Myocyte (in vitro differentiated cells): ENCODE data around the gene MEGF11. TPM values are rescaled to one million over a fixed set of nuclear protein-coding genes. Genes with fewer than 3 reads are reported as not detected.

Experiments used
- DNase-seq: peaks from one replicate; pipeline ENCODE4 v3.0.0-alpha.2; 2012; ENCODE audit warnings: low read depth
- total RNA-seq: library from RNA; depleted of rRNA; stranded (reverse); fragments of >200 nt; gene quantifications from 2 replicates; pipeline ENCODE4 v1.2.3, GENCODE V29; 2014

The MEGF11 gene
- total RNA-seq, 1 donor from 2014 or later: not detected

DNA sequence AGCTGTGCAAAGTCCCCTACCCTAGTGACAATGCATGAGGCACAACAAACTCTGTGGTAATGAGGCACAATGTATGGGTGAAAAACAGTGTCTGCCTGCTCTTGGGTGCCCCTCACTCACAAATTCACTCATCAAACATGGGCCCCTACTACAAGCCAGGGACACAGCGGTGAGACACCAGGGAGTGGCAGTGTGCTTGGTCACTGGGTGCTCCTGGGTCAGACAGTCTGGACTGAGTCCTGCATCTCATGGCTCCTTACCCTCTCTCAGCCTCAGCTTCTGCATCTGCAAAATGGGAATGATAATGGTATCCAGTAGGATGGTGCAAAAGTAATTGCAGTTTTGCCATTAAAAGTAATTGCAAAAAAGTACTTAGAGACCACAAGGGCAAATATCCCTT, 184.7 kb downstream of the MEGF11 start:
- DNase-seq: no peak

- DNase-seq: no peak
Measured at GRCh38 chr15:66067687-66068086, 185.9 kb downstream of the MEGF11 start.

DNA sequence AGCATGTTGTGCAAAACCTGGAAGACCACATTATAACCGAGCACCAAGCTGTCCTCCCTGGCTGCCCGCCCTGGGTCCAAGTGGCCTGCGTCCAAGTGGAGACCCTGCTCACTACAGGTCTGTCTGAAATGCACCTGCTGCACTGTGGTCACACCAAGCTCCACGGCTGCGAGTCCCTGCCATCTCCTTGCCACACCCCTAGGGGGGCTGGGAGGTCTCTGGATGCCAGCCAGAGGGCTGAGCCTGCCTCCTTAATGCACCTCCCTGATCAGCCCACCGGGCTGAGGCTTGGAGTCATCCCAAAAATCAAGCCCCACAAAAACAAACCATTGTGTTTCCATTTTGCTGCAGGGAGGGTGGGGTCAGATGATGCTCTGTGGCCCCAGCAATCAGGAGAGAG, 187.1 kb downstream of the MEGF11 start:
- no peak for DNase-seq

- no peak for DNase-seq
Measured at GRCh38 chr15:66066005-66066404, 187.5 kb downstream of the MEGF11 start.

DNA sequence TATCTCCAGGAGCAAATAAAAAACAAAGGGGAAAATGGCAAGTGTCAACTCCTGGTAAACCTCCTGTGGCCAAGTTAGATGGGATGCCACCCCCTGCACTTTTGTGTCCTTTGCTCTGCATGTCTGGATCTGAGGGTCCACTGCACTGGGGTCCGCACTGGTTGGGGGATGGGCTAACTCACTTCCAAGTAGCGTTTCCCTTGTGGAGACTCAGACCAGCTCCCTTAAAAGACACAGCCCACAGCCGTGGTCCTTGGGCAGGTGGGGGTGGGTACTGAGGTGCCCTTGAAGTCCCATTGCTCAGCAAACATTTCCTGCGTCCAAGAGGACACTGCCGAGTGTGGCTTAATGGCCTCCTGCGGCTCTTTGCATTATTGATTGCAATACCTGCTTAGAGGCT, 188.2 kb downstream of the MEGF11 start:
- no peak for DNase-seq

- DNase-seq: no peak
Measured at GRCh38 chr15:66063147-66063546, 190.4 kb downstream of the MEGF11 start.

GRCh38 chr15:66057089-66057488, 196.5 kb downstream of the MEGF11 start:
- DNase-seq: no peak

GRCh38 chr15:66053991-66054390, 199.6 kb downstream of the MEGF11 start:
- DNase-seq: no peak

DNA sequence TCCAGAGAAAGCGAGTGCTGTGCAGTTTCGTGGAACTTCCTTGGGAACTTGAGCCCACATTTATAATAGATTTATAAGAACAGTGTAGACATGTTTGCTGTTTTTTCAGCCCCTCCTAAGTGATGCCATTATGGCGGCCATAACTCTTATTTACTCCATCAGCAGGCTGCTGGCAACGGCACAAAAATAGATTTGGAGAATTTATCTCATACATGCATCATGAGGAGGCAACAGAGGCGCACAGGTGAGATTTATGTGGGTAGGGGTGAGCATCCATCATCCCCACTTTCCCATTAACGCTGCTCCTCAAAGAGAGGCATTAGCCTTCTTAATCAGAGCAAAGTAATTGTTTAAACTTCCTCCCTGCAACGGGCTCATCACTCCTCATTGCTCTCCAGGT, 201.7 kb downstream of the MEGF11 start:
- DNase-seq: no peak

DNA sequence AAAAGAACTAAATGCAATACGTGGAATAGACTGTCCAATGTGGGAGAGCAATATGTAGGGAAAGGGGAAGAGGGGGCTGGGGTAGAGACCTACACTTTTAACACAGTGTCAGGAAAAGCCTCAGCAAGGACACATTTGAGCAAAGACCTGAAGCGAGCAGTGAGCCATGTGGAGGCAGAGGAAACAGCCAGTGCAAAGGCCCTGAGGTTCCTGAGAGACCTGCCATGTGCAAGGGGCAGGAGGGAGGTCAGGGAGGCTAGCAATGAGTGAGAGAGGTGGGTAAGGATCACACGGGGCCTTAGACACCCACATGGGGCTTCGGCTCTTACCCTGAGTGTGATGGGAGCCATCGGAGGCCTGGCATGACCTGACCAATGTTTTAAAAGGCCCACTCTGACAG, 203.3 kb downstream of the MEGF11 start:
- DNase-seq: no peak

DNA sequence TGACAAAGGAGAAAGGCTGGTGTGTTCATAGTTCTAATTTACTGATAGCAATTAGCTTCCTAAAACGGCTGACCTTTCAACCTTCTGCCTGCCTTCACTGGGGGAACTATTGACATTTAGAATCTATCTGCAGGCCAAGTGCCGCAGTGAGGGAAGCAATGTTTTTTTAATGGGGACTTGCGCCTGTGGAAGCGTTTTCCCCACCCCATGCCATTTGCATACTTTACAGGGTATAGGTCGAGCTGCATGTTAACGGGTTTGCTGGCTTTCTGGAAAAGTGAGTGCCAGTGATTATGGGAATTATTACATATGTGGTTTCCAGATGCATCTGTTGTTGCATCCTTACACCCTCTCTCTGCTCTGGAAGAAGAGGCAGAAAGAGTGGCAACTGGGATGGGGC, 204.2 kb downstream of the MEGF11 start:
- no peak for DNase-seq

- no peak for DNase-seq
Measured at GRCh38 chr15:66047321-66048024, 206.1 kb downstream of the MEGF11 start.

GRCh38 chr15:66046751-66047150, 206.8 kb downstream of the MEGF11 start:
- no peak for DNase-seq

GRCh38 chr15:66046326-66046725, 207.2 kb downstream of the MEGF11 start:
- DNase-seq: no peak

GRCh38 chr15:66045542-66045941, 208.0 kb downstream of the MEGF11 start:
- no peak for DNase-seq

GRCh38 chr15:66044837-66045236, 208.7 kb downstream of the MEGF11 start:
- DNase-seq: no peak

- DNase-seq: no peak
Measured at GRCh38 chr15:66043264-66043663, 210.3 kb downstream of the MEGF11 start.

DNA sequence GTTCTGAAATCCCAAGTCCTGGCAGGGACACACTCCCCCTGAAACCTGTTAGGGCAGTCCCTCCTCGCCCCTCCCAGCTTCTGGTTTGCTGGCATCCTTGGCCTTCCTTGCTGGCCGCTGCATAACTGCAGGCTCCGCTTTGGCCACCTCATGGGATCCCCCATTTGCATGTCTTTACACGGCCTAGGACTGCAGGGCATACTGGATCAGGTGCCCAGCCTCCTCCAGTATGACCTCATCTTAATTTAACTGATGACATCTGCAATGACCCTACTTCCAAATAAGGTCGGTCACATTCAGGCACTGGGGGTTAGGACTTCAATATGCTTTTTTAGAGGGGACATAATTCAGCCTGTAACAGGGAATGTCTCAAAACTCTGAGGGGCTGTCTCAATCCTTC, 210.9 kb downstream of the MEGF11 start:
- DNase-seq: no peak

- no peak for DNase-seq
Measured at GRCh38 chr15:66041276-66041675, 212.3 kb downstream of the MEGF11 start.

DNA sequence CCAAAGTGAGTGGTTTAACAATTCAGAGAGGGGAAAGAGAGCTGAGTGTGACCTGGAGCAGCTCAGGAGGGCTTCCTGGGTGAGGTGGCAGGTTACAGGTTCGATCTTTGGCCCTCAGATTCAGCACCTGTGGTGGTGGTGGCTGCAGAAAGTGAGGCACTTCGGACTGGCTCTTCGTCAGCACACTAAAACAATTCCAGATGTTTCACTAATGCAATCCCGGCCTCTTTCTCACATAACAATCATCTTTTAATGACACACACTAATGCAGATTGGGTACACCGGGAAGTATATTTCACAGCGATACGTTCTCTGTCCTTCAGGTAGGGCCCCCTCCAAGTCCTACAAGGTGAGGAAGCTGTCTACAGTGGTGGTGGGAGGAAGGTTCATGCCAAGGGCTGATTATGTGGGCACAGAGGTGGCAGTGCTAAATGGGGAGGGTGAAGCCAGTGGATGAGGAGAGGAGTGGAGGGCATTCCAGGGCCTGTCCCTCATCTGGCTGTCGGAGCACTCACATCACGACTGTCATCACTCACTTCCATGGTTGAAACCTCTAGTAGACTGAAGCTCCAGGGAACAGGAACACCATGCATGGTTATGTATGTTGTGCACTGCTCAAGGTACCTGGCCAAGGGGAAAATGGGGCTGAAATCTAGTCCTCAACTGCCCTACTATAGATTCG, 213.2 kb downstream of the MEGF11 start:
- no peak for DNase-seq

DNA sequence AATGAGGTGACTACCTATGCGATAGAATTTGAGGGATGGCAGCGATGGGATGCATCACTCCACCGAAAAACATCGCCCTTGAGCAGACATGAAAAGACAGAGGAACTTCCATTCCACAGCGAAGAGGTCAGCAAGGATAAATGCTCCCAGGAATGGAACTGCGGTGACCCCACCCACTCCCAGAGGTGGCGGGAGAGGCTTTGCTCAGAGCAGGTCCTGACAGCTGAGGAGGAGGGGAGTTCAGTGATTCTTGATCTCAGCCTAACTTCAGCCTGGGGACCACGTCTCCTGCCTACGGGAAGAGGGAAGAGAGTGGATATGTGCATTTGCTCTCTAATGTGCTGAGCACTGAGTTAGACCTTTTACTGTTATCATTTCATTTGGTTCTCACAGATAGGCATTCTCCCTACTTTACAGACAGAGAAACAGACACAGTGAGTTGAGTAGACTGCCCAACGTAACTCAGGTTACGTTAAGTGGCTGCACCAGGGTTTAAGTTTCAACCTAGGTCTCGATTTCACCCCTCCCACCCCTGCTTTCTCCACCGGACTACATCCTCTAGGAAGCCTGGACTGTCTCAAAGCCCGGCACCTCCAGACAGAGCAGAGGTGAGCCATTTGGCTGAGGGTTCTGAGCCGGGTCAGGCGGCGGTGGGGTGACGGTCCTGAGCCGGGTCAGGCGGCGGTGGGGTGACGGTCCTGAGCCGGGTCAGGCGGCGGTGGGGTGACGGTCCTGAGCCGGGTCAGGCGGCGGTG, 214.3 kb downstream of the MEGF11 start:
- DNase-seq: no peak

DNA sequence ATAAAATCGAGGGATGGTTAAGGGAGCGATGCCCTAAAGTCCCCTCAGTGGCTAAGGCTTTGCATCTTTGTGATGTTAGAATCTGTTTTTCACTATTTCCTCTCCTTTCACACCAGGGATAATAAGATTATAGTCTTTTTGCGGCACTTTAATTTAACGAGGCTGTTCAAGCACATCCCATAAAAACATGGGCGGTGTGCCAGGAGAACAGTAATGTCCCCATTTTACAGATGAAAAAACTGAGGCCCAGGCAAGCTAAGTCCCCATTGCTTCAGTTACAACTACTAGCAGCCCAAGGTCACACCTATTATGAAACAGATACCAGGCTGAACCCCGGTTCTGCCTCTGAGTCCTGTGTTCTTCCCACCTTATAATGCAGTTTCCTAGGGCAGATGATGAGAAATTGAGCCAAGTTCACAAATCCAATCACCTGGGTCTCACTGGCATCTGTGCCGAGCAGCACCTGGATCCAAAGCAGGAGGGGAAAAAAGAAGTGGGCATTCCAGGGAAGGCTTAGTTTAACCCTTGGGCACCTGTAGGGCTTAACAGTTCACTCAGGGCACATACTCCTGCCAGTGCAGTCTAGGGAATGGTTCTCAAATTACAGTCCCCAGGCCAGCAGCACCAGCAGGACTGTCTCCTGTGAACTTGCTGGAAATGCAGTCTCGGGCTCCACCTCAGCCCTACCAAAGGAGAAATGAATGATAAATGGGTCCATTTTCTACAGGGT, 215.0 kb downstream of the MEGF11 start:
- peak; percentile 3 for DNase-seq
